HEK293 (cell line): Measurements from ENCODE around the gene PHACTR1.

Experiments
- CTCF ChIP-seq: fragments of 450-650 bp; formaldehyde crosslinking; IDR thresholded peaks from 2 replicates; pipeline ENCODE4 v1.5.1; 2016; ENCODE audit warnings: missing biosample characterization, missing genetic modification characterization
- ZEB2 ChIP-seq: fragments of 450-650 bp; formaldehyde crosslinking; IDR thresholded peaks from 2 replicates; pipeline ENCODE4 v1.5.1; 2016; ENCODE audit warnings: missing biosample characterization, missing genetic modification characterization

- TF ChIP-seq ZEB2 (tag by site-specific recombination) (no peak), CTCF (no peak)
Observed at GRCh38 chr6:13235339-13235738, 518.8 kb downstream of the PHACTR1 start.
